HEK293 (cell line): ENCODE data around the gene TMEM14A.

ENCODE experiments used
- MZF1 ChIP-seq: fragments of 450-650 bp; formaldehyde crosslinking; IDR thresholded peaks from 2 replicates; pipeline ENCODE4 v1.5.1; 2017; ENCODE audit warnings: missing biosample characterization, missing genetic modification characterization, borderline replicate concordance
- SP2 ChIP-seq: fragments of 450-650 bp; formaldehyde crosslinking; IDR thresholded peaks from 2 replicates; pipeline ENCODE4 v1.5.1; 2016; ENCODE audit warnings: missing biosample characterization, missing genetic modification characterization
- ZBTB20 ChIP-seq: fragments of 450-650 bp; formaldehyde crosslinking; IDR thresholded peaks from 2 replicates; pipeline ENCODE4 v1.5.1; 2016; ENCODE audit warnings: missing biosample characterization, missing genetic modification characterization
- ZFHX2 ChIP-seq: fragments of 450-650 bp; formaldehyde crosslinking; conservative IDR thresholded peaks from 2 replicates; pipeline ENCODE4 v1.5.1; 2016; ENCODE audit warnings: missing biosample characterization, missing genetic modification characterization
- ZNF777 ChIP-seq: fragments of 450-650 bp; formaldehyde crosslinking; IDR thresholded peaks from 2 replicates; pipeline ENCODE4 v1.5.1; 2017; ENCODE audit warnings: missing biosample characterization, missing genetic modification characterization, borderline replicate concordance
- ZNF791 ChIP-seq: fragments of 450-650 bp; formaldehyde crosslinking; IDR thresholded peaks from 2 replicates; pipeline ENCODE4 v1.5.1; 2016; ENCODE audit warnings: missing biosample characterization, missing genetic modification characterization
- TF ChIP-seq, protein P1 (sequence below): fragments of 450-650 bp; formaldehyde crosslinking; IDR thresholded peaks from 2 replicates; pipeline ENCODE4 v1.5.1; 2016; ENCODE audit warnings: missing biosample characterization, missing genetic modification characterization
- TF ChIP-seq, protein P2 (sequence below): fragments of 450-650 bp; IDR thresholded peaks from 2 replicates; pipeline ENCODE4 v1.5.1; 2018; ENCODE audit warnings: missing biosample characterization, mild to moderate bottlenecking, missing genetic modification characterization
- TF ChIP-seq, protein P3 (sequence below): fragments of 450-650 bp; formaldehyde crosslinking; IDR thresholded peaks from 2 replicates; pipeline ENCODE4 v1.5.1; 2016; ENCODE audit warnings: missing biosample characterization, missing genetic modification characterization

DNA sequence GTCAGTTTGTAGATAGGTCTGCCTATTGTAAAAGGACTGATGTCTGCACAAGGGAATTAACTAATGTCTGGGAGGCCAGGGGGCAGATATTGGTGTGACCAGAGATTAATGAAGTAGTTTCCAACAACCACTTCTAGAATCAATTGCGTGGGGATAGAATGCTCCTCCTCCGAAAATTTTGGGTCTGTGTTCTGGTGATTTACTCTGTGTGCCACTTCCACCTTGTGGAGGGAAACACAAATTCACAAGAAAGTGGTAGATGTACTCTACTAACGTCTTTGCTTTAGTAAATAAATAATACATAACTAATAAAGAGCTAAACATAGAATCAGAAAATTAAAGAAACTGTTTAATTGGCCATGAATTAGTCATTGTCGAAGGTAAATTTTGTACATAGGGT is 25.5 kb downstream of the TMEM14A start:
- TF ChIP-seq ZNF791 (tag by site-specific recombination): no peak
- no peak for TF ChIP-seq MZF1 (tag by site-specific recombination)
- TF ChIP-seq, protein P1, sequence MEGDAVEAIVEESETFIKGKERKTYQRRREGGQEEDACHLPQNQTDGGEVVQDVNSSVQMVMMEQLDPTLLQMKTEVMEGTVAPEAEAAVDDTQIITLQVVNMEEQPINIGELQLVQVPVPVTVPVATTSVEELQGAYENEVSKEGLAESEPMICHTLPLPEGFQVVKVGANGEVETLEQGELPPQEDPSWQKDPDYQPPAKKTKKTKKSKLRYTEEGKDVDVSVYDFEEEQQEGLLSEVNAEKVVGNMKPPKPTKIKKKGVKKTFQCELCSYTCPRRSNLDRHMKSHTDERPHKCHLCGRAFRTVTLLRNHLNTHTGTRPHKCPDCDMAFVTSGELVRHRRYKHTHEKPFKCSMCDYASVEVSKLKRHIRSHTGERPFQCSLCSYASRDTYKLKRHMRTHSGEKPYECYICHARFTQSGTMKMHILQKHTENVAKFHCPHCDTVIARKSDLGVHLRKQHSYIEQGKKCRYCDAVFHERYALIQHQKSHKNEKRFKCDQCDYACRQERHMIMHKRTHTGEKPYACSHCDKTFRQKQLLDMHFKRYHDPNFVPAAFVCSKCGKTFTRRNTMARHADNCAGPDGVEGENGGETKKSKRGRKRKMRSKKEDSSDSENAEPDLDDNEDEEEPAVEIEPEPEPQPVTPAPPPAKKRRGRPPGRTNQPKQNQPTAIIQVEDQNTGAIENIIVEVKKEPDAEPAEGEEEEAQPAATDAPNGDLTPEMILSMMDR (tag by site-specific recombination): no peak
- no peak for TF ChIP-seq SP2
- TF ChIP-seq ZNF777 (tag by site-specific recombination): no peak
- TF ChIP-seq ZBTB20: no peak
- TF ChIP-seq, protein P2, sequence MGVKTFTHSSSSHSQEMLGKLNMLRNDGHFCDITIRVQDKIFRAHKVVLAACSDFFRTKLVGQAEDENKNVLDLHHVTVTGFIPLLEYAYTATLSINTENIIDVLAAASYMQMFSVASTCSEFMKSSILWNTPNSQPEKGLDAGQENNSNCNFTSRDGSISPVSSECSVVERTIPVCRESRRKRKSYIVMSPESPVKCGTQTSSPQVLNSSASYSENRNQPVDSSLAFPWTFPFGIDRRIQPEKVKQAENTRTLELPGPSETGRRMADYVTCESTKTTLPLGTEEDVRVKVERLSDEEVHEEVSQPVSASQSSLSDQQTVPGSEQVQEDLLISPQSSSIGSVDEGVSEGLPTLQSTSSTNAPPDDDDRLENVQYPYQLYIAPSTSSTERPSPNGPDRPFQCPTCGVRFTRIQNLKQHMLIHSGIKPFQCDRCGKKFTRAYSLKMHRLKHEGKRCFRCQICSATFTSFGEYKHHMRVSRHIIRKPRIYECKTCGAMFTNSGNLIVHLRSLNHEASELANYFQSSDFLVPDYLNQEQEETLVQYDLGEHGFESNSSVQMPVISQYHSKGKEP (tag by site-specific recombination): no peak
- no peak for TF ChIP-seq ZFHX2 (tag by site-specific recombination)
- TF ChIP-seq, protein P3, sequence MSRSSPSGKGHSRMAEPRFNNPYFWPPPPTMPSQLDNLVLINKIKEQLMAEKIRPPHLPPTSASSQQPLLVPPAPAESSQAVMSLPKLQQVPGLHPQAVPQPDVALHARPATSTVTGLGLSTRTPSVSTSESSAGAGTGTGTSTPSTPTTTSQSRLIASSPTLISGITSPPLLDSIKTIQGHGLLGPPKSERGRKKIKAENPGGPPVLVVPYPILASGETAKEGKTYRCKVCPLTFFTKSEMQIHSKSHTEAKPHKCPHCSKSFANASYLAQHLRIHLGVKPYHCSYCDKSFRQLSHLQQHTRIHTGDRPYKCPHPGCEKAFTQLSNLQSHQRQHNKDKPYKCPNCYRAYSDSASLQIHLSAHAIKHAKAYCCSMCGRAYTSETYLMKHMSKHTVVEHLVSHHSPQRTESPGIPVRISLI (tag by site-specific recombination): no peak
